GM21825 (cell line): ENCODE data around the gene SYNPO2.

Source experiments
- ATAC-seq: cut with Tn5 transposase; IDR thresholded peaks from one replicate; pipeline ENCODE4 v1.9.1; 2021; ENCODE audit warnings: mild to moderate bottlenecking, moderate library complexity; ENCODE audit not compliant: unreplicated experiment

The SYNPO2 gene

GRCh38 chr4:118927974-118928373 is 39.3 kb downstream of the SYNPO2 start:
- no peak for ATAC-seq

- no peak for ATAC-seq
Observed at GRCh38 chr4:118930255-118930654, 41.6 kb downstream of the SYNPO2 start.

DNA sequence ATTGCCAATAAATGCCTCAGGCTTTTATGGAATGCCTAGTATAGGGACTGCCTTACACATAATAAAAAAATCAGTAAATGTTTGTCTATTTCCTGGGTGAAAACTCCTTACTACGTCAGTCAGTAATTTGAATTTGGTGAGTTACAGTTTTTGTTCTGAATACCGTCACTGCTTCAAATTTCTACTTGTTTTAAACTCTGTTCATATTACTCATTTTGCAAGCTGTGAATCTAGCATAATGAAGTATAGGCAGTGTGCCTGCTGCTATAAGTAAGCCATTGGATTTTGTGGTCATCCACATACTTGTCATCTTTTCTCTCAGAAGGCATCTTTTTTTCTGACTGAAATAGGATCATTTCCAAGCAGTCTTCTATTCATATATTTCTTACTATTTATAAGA is 43.1 kb downstream of the SYNPO2 start:
- ATAC-seq = no peak

- no peak for ATAC-seq
Observed at GRCh38 chr4:118935819-118936218, 47.2 kb downstream of the SYNPO2 start.

GRCh38 chr4:118936406-118936805 is 47.8 kb downstream of the SYNPO2 start:
- no peak for ATAC-seq

DNA sequence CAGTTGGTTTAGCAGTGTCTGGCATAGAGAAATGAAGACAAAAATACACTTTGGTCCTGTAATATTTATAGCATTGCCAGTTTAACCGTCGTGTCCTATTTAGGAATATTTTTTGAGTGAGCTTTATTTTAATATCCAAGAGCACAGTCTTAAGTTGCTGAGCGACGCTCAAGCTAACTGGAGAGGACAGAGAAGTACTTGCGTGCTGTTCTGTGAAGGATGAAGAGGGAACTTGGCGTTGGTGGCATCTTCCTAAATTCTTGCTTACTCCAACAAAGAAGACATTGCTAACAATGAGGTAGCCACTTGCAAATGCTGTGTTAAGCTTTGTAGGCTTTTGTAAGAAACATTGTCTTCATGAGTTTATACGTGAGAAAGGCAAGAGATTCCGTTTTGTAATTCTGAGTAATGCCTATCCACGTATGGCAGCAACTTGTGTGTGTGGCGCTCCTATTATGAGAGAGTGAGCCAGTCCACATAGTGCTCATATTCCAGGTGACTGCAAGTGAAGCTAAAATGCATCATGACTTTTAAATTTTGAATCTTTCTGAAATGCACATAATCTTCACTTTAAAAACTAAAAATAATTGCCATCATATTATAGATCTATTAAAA is 50.6 kb downstream of the SYNPO2 start:
- no peak for ATAC-seq

DNA sequence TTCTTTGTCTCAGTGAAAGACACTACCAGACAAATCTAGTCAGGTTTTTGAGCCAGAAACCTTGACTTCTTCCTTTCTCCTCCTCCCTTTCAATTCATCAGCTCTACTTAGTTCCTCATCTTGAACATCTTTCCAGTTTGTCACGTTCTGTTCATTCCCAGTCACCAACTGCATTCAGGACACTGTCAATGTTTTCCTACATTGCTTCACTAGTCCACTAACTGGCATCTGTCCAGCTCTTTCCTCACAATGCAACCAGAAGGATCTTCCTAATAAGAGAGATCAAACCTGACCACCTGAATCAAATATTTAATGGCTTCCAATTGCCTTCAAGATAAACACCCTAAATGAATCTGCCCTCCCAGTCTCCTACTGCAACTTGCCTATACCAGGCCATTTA is 52.5 kb downstream of the SYNPO2 start:
- no peak for ATAC-seq

GRCh38 chr4:118941799-118942198 is 53.1 kb downstream of the SYNPO2 start:
- ATAC-seq = no peak

- ATAC-seq = no peak
Observed at GRCh38 chr4:118942465-118942864, 53.8 kb downstream of the SYNPO2 start.

DNA sequence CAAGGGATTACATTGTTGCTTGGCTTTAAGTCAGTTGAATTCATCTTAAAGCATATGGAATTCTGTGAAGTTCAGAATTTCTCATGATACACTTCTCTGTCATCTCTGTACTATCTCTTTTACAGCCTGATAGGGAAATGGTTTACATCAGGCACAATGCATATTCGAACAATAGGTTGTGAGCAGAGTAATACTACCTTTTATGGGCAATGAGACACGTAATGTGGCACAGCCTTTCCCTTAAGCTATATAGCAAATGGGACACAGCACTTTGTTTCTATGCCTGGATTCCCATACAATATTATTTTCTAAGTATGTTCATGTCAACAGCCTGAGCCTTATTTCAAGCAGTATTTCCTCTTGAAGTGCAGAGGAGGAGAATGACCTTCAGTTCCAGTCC is 58.4 kb downstream of the SYNPO2 start:
- no peak for ATAC-seq

DNA sequence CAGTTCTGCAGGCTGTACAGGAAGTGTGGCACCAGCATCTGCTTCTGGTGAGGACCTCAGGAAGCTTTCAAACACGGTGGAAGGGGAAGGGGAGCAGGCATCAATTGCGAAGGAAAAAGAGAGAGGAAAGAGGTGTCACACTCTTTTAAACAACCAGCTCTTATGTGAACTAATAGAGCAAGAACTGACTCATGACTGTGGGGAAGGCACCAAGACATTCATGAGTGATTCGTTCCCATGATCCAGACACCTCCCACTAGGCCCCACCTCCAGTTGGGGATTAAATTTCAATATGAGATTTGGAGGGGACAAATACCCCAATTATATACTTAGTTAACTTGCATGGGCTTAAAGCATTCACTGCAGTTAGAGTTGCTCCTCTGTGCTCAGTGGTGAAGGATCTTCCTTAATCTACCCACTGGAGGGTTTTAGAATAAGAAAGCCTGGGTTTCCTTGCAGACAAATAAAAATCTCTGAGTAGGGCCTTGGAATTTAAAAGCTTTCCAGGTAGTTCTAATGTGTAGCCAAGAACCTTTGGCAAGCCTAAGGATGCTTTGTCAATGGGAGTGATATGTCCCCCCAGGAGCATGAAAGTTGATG is 60.0 kb downstream of the SYNPO2 start:
- no peak for ATAC-seq

DNA sequence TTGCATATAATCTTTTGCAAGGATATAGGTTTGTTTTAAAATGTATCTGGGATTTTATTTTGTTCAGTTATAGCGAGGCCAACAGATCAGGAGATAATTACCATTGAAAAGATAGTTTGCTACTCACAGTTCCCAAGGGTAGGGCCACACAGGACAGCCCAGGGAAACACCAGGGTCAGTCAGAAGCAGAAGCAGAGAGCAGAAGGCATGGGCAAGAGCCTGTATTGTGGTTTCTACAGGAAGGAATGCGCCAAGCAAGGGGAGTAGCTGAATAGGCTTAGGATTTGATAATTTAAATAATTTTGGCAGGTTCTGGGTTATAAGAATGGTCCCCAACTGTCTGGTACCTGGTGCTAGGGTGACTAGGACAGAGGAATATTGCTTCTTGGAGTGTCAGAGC is 61.6 kb downstream of the SYNPO2 start:
- ATAC-seq = no peak

DNA sequence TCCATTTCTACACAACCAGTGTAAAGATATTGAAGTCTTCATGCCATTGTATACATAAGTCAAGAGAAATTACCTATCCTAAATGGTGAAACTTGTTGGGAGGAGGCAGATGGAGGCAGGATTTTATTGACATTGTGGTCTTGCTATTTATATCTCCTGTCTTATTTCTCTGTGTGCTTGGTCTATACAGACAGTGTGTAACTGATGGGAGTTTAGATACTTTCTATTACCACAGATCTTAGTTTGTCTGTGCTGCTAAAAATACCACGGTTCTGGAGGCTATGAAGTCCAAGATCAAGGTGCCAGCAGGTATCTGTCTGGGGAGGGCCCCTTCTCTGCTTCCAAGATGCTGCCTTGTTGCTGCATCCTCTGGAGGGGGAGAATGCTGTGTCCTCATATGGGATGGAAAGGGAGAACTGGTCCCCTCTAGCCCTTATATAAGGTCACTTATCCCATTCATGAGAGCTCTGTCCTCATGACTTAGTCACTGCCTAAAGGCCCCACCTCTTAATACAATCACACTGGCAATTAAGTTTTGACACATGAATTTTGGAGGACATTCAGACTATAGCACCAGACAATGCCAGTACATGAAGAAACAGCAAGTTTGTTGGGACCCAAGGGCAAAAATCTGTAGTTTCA is 62.4 kb downstream of the SYNPO2 start:
- ATAC-seq = no peak

GRCh38 chr4:118953276-118953675 is 64.6 kb downstream of the SYNPO2 start:
- ATAC-seq = no peak

GRCh38 chr4:118954246-118954645 is 65.6 kb downstream of the SYNPO2 start:
- no peak for ATAC-seq

DNA sequence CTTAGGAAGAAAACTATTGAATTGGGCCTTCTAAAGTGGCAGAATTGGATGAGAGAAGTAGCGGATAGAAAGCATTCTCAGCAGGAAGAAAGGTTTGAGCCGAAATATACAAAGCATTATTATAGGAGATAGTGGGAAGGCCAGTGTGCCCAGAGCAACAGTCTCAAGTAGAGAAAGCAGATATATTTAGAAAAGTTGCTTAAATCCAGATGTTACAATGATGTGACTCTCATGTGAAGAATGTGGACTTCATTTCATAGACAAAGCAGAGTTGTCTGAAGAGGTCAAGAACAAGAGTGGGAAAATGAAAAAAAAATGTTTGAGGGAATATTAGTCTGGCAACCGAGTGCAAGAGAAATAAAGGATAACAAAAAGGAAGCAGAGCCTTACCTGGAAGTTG is 66.9 kb downstream of the SYNPO2 start:
- no peak for ATAC-seq

DNA sequence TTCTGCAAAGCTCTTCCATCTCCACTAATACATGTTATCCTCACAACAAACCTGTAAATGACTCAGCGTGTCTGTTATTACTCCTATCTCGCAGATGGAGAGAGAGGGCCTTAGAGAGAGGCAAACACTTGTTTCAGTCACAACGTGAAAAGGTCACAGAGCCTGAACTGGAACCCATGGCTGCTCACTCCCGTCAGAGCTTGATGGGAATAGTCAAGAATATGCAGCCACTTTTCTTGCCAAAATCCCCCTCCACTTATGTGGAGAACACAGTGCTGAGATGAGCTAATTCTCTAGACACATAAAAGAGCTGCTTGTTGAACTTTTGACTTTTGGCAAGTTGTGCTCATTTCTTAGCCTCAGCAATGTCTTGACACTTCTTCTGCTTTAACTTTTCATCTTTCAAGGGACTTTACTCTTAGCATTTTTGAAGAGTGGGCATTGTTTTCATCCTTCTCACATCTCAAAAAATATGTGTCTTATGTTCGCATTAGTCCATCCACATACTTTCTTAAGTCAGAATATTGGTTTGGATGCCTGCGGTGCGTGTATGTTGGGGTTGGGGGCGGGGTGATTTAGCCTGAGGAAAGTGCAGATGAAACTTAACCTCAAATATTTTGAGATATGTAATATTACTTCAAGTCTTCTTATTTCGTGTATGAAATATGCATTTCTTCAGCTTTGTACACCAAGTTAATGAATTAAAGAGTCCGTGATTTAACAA is 69.2 kb downstream of the SYNPO2 start:
- no peak for ATAC-seq

- ATAC-seq = no peak
Observed at GRCh38 chr4:118962540-118962939, 73.9 kb downstream of the SYNPO2 start.

GRCh38 chr4:118964891-118965411 is 76.3 kb downstream of the SYNPO2 start:
- ATAC-seq = no peak

DNA sequence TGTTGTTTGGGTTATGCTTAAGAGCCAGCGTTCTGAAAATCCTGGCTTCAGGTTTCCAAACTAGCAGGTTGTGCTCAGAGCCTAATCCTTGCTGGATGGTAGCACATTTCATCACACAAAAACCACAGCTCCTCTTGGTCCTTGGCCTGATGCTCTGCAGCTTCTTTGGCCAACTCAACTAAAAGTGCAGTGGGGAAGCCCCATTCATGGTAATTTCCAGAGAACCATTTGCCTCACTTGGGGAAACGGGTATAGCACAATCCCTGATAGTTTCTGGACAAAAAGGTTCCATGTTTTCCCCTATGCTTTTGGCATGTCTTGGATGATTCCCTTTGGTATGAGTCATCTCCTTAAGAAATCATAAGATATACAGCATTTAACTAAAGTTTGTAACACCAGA is 78.7 kb downstream of the SYNPO2 start:
- no peak for ATAC-seq

DNA sequence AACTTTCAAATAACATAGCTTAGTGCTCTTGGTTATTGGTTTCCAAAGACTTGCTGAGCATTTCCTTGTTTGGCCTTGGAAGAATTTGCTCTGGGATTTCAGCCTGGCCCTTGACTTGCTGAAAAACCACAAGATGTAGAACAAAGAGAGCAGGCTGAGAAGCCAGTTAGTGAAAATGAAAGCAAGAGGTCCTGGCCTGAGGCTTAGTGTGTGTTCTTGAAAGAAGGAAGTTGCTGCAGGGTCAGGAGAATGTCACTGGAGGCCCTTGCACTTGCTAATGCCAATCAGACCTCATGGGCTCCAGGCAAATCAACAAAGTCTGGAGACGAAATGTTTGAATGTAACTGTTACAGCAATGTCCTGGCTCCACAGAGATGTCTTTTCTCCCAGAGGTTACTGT is 79.4 kb downstream of the SYNPO2 start:
- ATAC-seq = peak; percentile 100

DNA sequence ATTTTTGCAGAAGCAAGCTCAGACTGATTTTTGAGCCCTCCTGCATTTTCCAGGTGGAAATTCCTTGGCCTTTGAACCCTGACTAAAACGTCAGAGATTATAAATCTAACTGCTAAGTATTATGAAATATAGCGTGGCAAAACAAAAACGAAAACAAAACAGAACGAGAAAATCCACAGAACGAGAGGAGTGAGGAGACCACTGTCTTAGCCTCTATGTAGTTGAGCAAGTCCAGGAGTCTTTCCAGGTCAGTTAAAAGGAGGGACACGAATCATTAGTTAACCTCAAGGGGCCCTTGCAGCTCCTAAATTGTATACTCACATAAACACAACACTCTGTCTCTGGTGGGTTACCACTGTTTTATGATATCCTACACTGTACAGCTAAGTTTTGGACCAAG is 80.2 kb downstream of the SYNPO2 start:
- ATAC-seq = no peak
